GM12873 (cell line): ENCODE measurements around the gene SLC34A1.

Source experiments
- TF ChIP-seq, protein P1 (sequence below): IDR thresholded peaks from 2 replicates; pipeline ENCODE4 v1.5.1; 2012; ENCODE audit warnings: low read depth, mild to moderate bottlenecking, moderate library complexity, low read length, control low read depth; ENCODE audit not compliant: insufficient read depth; ENCODE audit errors: missing control alignments

SLC34A1 gene, protein sequence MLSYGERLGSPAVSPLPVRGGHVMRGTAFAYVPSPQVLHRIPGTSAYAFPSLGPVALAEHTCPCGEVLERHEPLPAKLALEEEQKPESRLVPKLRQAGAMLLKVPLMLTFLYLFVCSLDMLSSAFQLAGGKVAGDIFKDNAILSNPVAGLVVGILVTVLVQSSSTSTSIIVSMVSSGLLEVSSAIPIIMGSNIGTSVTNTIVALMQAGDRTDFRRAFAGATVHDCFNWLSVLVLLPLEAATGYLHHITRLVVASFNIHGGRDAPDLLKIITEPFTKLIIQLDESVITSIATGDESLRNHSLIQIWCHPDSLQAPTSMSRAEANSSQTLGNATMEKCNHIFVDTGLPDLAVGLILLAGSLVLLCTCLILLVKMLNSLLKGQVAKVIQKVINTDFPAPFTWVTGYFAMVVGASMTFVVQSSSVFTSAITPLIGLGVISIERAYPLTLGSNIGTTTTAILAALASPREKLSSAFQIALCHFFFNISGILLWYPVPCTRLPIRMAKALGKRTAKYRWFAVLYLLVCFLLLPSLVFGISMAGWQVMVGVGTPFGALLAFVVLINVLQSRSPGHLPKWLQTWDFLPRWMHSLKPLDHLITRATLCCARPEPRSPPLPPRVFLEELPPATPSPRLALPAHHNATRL

DNA sequence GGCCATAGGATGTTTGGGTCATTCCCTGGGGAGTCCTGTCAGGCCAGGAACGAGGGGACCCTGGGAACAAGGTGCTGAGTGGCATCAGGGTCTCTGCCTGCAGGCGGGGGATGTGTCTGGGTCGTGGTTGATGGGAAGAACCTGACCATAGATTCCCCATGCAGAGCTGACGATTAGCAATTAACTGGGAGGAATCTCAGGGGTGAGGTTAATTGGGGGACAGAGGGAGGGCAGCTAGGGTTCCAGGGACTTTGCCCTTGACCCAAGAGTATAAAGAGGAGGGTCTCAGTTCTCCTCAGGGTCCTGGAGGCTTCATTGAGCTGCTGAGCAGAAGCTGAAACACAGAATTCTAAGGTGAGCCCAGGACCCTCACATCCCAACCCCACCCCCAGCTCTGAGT, at the start of gene SLC34A1:
TSS of gene SLC34A1 (plus strand) at position 301 of the 400 bp plus-strand sequence. CDS start 1,308 bp downstream, outside the sequence.
- TF ChIP-seq, protein P1, sequence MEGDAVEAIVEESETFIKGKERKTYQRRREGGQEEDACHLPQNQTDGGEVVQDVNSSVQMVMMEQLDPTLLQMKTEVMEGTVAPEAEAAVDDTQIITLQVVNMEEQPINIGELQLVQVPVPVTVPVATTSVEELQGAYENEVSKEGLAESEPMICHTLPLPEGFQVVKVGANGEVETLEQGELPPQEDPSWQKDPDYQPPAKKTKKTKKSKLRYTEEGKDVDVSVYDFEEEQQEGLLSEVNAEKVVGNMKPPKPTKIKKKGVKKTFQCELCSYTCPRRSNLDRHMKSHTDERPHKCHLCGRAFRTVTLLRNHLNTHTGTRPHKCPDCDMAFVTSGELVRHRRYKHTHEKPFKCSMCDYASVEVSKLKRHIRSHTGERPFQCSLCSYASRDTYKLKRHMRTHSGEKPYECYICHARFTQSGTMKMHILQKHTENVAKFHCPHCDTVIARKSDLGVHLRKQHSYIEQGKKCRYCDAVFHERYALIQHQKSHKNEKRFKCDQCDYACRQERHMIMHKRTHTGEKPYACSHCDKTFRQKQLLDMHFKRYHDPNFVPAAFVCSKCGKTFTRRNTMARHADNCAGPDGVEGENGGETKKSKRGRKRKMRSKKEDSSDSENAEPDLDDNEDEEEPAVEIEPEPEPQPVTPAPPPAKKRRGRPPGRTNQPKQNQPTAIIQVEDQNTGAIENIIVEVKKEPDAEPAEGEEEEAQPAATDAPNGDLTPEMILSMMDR, result no peak

DNA sequence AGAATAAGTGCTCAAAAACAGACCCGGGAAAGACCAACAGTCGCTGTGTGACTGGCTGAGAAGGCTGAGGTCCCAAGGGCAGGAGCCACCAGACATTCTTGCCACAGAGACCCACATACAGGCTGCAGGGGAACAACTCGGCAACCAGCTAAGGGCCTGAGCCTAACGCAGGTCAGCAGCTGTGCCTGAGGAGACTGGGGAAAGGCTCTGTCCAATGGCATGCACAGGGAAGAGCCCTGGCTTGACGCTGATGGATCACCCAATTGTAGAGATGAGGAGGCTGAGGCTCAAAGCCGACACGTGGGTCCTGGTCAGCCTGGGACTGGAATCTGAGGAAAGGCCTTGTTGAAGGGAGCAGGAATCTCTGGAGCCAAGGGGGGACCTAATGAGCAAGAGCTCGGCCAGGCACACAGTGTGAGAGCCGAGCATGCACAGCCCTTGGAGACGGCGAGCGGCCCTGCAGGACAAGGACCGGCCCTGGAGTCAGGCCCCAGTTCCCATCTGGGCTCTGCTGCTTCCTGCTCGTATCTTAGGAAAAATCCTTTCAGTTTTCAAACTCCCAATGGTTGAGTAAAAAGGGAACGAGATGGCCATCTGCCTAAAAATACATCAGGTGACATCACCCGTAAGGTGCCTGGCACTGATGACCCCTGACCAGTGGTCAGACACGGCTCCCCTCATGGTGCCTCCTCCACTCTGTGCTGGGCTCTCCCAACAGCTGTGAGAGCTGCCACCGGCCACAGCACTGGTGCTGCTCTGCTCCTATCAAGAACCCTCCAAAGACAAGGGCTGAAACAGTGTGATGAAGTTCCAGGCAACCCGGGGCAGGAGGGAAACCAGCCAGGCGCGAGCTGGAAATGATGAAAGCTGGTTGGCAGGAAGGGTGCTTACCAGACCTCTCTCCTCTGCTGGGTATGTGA, 49.2 kb upstream of the SLC34A1 start:
- TF ChIP-seq, protein P1, result no peak

DNA sequence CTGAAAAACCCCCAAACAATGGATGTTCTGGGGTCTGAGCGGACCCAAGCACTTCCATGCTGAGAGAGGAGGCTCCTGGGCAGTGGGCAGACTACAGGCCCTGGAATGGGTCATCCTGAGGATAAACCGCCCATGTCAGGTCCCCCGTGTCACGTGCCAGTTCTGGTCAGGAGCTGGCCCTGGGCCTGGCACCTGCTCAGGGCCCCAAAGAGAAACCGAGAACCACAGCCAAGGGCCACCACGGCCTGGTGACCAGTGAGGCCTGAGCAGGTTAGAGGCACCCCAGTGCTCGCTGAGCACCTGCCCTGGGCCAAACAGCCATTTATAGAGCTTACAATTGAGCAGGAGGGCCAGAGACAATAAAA, 48.6 kb upstream of the SLC34A1 start:
- TF ChIP-seq, protein P1, result no peak

DNA sequence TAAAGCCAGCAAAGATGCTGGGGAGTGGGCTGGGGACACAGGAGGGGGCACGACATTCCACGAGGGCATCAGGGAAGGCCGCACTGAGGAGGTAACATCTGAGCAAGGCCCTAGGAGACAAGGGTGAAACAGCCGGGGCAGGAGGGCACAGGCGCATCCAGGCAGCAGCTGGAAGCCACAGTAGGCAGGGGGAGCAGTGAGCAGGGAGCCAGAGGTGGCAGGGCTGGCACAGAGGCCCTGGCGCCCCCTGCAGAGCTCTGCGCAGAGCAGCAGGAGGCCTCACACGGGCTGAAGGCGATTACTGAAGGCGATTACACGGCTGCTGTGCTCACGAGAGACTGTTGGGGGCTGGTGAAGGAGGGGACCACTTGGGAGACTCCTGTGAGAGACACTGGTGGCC, 48.1 kb upstream of the SLC34A1 start:
- TF ChIP-seq, protein P1, result peak; percentile 36

DNA sequence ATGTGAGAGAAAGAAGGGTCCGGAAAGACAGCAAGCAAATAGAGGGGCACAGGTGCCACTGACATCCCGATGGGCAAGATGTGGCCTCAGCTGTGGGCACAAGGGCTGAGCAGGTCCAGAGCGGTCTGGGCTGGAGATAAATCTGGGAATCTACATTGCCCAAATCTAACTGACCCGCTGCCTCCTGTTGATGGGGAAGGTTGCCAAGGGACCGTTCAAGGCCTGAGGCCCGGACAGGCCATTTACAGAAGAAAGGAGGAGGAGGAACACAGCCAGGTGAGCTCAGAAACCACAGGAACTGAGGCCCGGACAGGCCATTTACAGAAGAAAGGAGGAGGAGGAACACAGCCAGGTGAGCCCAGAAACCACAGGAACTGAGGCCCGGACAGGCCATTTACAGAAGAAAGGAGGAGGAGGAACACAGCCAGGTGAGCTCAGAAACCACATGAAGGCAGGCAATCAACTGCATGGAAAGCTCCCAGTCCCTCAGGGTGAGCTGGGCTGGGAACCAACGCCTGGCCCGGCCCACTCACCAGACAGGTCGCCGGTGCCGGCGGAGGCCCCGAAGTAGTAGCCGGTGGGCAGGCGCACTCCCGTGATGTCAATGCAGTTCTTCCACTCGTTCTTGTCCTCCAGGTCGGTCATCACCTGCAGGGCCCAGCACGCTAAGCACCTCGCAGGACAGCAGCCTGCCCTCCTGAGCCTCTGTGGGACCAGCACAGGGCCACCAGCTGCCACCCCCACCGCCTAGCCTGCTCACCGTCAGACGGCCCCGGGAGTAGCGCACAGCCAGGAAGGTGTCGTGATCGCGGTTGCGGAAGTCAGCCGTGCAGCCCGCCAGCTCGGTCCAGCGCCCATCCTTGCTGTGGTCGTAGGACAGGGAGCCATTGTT, 47.4 kb upstream of the SLC34A1 start:
- TF ChIP-seq, protein P1, result no peak

DNA sequence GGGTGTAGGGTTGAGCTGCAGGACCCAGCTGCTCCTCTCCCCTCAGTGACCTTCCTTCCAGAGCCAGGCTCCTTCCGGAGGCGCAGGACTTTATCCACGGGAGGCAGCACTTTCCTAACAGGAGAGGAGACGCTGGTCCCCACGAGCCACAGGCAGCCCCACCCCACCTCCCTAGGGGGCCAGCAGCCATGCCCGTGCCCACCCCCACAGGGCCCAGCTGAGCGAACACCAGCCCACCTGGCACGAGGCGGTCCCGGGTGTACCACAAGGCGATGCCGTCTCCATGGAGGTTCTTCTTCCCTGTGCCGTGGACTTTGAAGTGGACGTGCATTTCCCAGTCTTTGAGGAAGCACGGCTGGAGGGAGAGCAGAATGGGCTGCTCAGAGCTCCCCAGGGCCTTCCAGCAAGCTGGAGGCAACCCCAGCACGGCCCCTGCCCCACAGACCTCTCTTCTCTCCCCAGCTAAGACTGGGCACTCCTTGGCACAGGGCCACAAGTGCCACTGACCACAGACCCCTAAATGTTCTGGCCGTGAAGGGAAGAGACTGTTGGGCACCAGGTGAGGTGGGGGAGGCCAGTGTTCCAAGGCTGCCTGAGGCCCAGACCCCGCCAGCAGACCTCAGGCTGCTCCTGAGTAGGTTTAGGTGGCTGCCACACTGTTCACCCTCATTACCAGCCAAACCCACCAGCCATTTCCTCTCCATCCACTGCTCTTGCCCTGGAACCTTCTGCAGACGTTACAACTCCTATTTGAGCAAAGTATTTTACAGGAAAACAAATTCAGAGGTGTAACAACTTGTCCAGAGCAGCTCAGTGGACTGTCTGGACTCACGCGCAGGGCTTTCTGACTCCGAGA, 45.8 kb upstream of the SLC34A1 start:
- TF ChIP-seq, protein P1, result no peak
